ENCODE measurements around the gene PTCD3.

DNA sequence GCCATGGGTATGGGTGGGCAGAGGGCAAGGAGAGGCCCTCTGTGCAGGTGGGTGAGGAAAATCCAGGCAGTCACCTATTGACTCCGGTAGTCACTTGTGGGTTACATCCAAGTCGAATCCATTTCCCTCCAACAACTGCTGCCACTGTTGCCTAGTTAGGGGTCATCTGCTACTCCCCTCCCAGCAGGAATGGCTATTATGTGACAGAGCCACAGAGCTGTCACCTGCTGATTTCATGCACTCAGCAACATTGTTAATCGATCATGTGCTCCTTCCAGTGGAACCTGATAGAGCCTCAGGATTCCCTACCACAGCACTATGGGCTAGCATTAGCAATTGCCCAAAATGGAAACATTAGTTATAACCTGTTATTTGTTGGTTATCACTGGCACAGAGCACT lies 31.8 kb upstream of the PTCD3 start:
- TF ChIP-seq CTCF (tag by site-specific recombination; IDR thresholded peaks at IDR 0.05) (no peak), ZNF704 (tag by site-specific recombination; IDR thresholded peaks at IDR 0.05) (no peak), ZSCAN30 (tag by site-specific recombination; IDR thresholded peaks at IDR 0.05) (no peak), ZNF394 (tag by site-specific recombination; IDR thresholded peaks at IDR 0.05; ENCODE audit: borderline replicate concordance) (no peak), ZFHX2 (tag by site-specific recombination; conservative IDR thresholded peaks at IDR 0.05) (no peak), ZNF114 (tag by site-specific recombination; IDR thresholded peaks at IDR 0.05) (no peak), ZNF768 (tag by site-specific recombination; IDR thresholded peaks at IDR 0.05) (no peak), BCL11B (tag by site-specific recombination; IDR thresholded peaks at IDR 0.05; ENCODE audit: low read depth) (no peak), ZNF747 (tag by site-specific recombination; IDR thresholded peaks at IDR 0.05) (no peak), ZNF354C (tag by site-specific recombination; IDR thresholded peaks at IDR 0.05; ENCODE audit: borderline replicate concordance, low read depth) (no peak), ZNF112 (tag by site-specific recombination; IDR thresholded peaks at IDR 0.05) (no peak)
- TF ChIP-seq, protein P1, sequence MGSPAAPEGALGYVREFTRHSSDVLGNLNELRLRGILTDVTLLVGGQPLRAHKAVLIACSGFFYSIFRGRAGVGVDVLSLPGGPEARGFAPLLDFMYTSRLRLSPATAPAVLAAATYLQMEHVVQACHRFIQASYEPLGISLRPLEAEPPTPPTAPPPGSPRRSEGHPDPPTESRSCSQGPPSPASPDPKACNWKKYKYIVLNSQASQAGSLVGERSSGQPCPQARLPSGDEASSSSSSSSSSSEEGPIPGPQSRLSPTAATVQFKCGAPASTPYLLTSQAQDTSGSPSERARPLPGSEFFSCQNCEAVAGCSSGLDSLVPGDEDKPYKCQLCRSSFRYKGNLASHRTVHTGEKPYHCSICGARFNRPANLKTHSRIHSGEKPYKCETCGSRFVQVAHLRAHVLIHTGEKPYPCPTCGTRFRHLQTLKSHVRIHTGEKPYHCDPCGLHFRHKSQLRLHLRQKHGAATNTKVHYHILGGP (tag by site-specific recombination; IDR thresholded peaks at IDR 0.05): no peak

Data from HEK293 (cell line).